GM12878 (cell line): ENCODE measurements around the gene OMD. TPM values are rescaled to one million over a fixed set of nuclear protein-coding genes. Genes with fewer than 3 reads are reported as not detected.

Source experiments
- ATAC-seq: fragments of 200-7000 bp; cut with Tn5 transposase; 3 replicates; pipeline ENCODE4 v1.9.1; 2020; ENCODE audit warnings: mild to moderate bottlenecking, moderate library complexity
- BruUV-seq: library from RNA; stranded (reverse); fragments of 400-500 nt; replicated peaks from 2 replicates; lab custom pipeline; 2021; lab: Mats Ljungman, UMichigan
- CTCF ChIA-PET: fragments of 300-600 bp; sonication (Branson Sonifier 250); formaldehyde crosslinking; extraction: SDS; loops from one replicate; lab custom pipeline; 2021; ENCODE audit warnings: inconsistent platforms; lab: Yijun Ruan, JAX
- POLR2A ChIA-PET: fragments of 350-600 bp; formaldehyde crosslinking; extraction: SDS; loops from one replicate; lab custom pipeline; 2021; ENCODE audit warnings: inconsistent platforms; lab: Charles Lee
- RAD21 ChIA-PET: fragments of 300-600 bp; sonication (Branson Sonifier 250); formaldehyde crosslinking; loops from one replicate; lab custom pipeline; 2023; ENCODE audit warnings: antibody characterized with exemption; ENCODE audit not compliant: unreplicated experiment; lab: Charles Lee
- SMC1A ChIA-PET: fragments of 300-600 bp; sonication (Branson Sonifier 250); formaldehyde crosslinking; loops from one replicate; lab custom pipeline; 2023; ENCODE audit not compliant: unreplicated experiment, uncharacterized antibody; lab: Charles Lee
- DNase-seq: peaks from one replicate; pipeline ENCODE4 v3.0.0-alpha.2; 2011; ENCODE audit warnings: low read depth, low spot score
- FAIRE-seq: peaks from 3 replicates; lab custom pipeline; 2011; peaks lifted over from hg19 to GRCh38; lab: Jason Lieb, UNC
- H2AFZ ChIP-seq: 2 replicates; pipeline ENCODE4 v1.6.0; 2011; ENCODE audit warnings: low read depth, low read length, control low read depth; ENCODE audit not compliant: control insufficient read depth
- H3K27ac ChIP-seq: 2 replicates; pipeline ENCODE4 v1.5.1; 2011; ENCODE audit warnings: control low read depth; ENCODE audit not compliant: control insufficient read depth, insufficient read depth
- H3K27me3 ChIP-seq, 2 experiments: replicated peaks in 1 of 2; 2 replicates each; pipeline versions ENCODE4 v1.6.0 to v1.6.1; 2011; ENCODE audit warnings: low read length in 1 of 2; ENCODE audit not compliant: control insufficient read depth in 2 of 2, insufficient read depth in 2 of 2
- H3K36me3 ChIP-seq, 2 experiments: 2 replicates each; pipeline ENCODE4 v1.5.1; 2011; ENCODE audit warnings: low read length in 1 of 2; ENCODE audit not compliant: control insufficient read depth in 2 of 2, insufficient read depth in 2 of 2
- H3K4me1 ChIP-seq: 2 replicates; pipeline ENCODE4 v1.6.1; 2011; ENCODE audit warnings: mild to moderate bottlenecking, low read length, moderate library complexity, mixed read lengths; ENCODE audit not compliant: control insufficient read depth, insufficient read depth
- H3K4me2 ChIP-seq: 2 replicates; pipeline ENCODE4 v1.6.0; 2011; ENCODE audit warnings: control low read depth; ENCODE audit not compliant: control insufficient read depth, insufficient read depth
- H3K4me3 ChIP-seq: fragments of 200-600 bp; sonication (generic); 2 replicates; pipeline ENCODE4 v1.5.1; 2016
- H3K79me2 ChIP-seq: 2 replicates; pipeline ENCODE4 v1.6.0; 2011; ENCODE audit warnings: low read length; ENCODE audit not compliant: control insufficient read depth, insufficient read depth
- H3K9ac ChIP-seq: 2 replicates; pipeline ENCODE4 v1.8.0; 2011; ENCODE audit warnings: low read length, control low read depth, mixed read lengths; ENCODE audit not compliant: control insufficient read depth, insufficient read depth
- H3K9me3 ChIP-seq: replicated peaks from 3 replicates; pipeline ENCODE4 v1.5.1; 2011; ENCODE audit warnings: mild to moderate bottlenecking, low read length; ENCODE audit not compliant: control insufficient read depth, insufficient read depth
- H4K20me1 ChIP-seq: 2 replicates; pipeline ENCODE4 v1.6.0; 2011; ENCODE audit not compliant: control insufficient read depth, insufficient read depth
- BMI1 ChIP-seq: fragments of 450-650 bp; IDR thresholded peaks from 2 replicates; pipeline ENCODE4 v1.6.1; 2016; ENCODE audit warnings: mild to moderate bottlenecking, moderate library complexity, borderline replicate concordance
- E4F1 ChIP-seq: fragments of 450-650 bp; IDR thresholded peaks from 2 replicates; pipeline ENCODE4 v1.6.1; 2018; ENCODE audit warnings: borderline replicate concordance, mild to moderate bottlenecking; ENCODE audit not compliant: partially characterized antibody
- KDM1A ChIP-seq: fragments of 200-600 bp; sonication (generic); IDR thresholded peaks from 2 replicates; pipeline ENCODE4 v1.6.1; 2016; ENCODE audit warnings: borderline replicate concordance
- MEF2A ChIP-seq: IDR thresholded peaks from 2 replicates; pipeline ENCODE4 v1.6.1; 2011; ENCODE audit warnings: low read depth, mild to moderate bottlenecking, low read length, moderate library complexity; ENCODE audit not compliant: insufficient read depth
- MXI1 ChIP-seq: fragments of 150-350 bp; IDR thresholded peaks from 2 replicates; pipeline ENCODE4 v1.6.1; 2011; ENCODE audit warnings: low read depth, mild to moderate bottlenecking, inconsistent platforms, low read length, improper control_type of control experiment
- PAX8 ChIP-seq: fragments of 450-650 bp; IDR thresholded peaks from 2 replicates; pipeline ENCODE4 v1.6.1; 2017; ENCODE audit warnings: mild to moderate bottlenecking, moderate library complexity
- PKNOX1 ChIP-seq: fragments of 450-650 bp; IDR thresholded peaks from 2 replicates; pipeline ENCODE4 v1.6.1; 2016; ENCODE audit warnings: mild to moderate bottlenecking
- RBBP5 ChIP-seq: fragments of 200-600 bp; sonication (generic); conservative IDR thresholded peaks from 2 replicates; pipeline ENCODE4 v1.6.1; 2016
- REST ChIP-seq: IDR thresholded peaks from 2 replicates; pipeline ENCODE4 v1.6.1; 2012; ENCODE audit warnings: mild to moderate bottlenecking, low read depth, low read length
- YY1 ChIP-seq: IDR thresholded peaks from 2 replicates; pipeline ENCODE4 v1.6.1; 2011; ENCODE audit warnings: low read depth, mild to moderate bottlenecking, low read length
- ZNF274 ChIP-seq: IDR thresholded peaks from one replicate; pipeline ENCODE4 v1.8.0; 2011; ENCODE audit not compliant: insufficient read length, insufficient read depth
- ZNF622 ChIP-seq: fragments of 450-650 bp; IDR thresholded peaks from 2 replicates; pipeline ENCODE4 v1.6.1; 2017; ENCODE audit warnings: mild to moderate bottlenecking, inconsistent platforms
- ZSCAN29 ChIP-seq: fragments of 450-650 bp; IDR thresholded peaks from 2 replicates; pipeline ENCODE4 v1.6.1; 2017; ENCODE audit warnings: mild to moderate bottlenecking, moderate library complexity
- WGBS: methylation state at CpG from one replicate; pipeline ENCODE4 v1.1.6; 2016; ENCODE audit warnings: low lambda C conversion rate; ENCODE audit not compliant: insufficient replicate concordance, insufficient coverage; ENCODE audit errors: missing lambda C conversion rate; 5-methylcytosine and 5-hydroxymethylcytosine counted together
- in situ Hi-C: fragments of 300-500 bp; cut with MboI; formaldehyde crosslinking; loops from 9 replicates; pipeline ENCODE4 v1.14.3; 2018; ENCODE audit warnings: mixed read lengths
- intact Hi-C: fragments of 100-400 bp; cut with micrococcal nuclease; formaldehyde crosslinking; loops from one replicate; pipeline ENCODE4 v1.14.2; 2022; ENCODE audit not compliant: unreplicated experiment
- polyA plus RNA-seq, 11 experiments: library from polyadenylated mRNA; depleted of rRNA in 4 of 11; unstranded in 6 of 11; stranded (reverse) in 5 of 11; fragments of >200 nt; fragmentation: Nextera tagmentation in 4 of 11; fragmentation: Illumina TruSeq in 1 of 11; extraction: Ambion mirVana in 4 of 11; extraction: Trizol in 1 of 11; gene quantifications; 1 replicate in 1 of 11; 2 replicates in 10 of 11; pipeline versions ENCODE4 v1.2.1 to v1.2.3, GENCODE V29; 2011 to 2016; ENCODE audit warnings: inconsistent platforms in 2 of 11, missing spikeins in 2 of 11, low read depth in 1 of 11
- total RNA-seq, 4 experiments: library from RNA; depleted of rRNA in 3 of 4; stranded (reverse); fragments of >200 nt in 3 of 4; fragmentation: Illumina TruSeq in 1 of 4; extraction: Trizol in 1 of 4; gene quantifications; 2 replicates each; pipeline versions ENCODE4 v1.2.1 to v1.2.3, GENCODE V29; 2013 to 2021
- TF ChIP-seq, protein P1 (sequence below): IDR thresholded peaks from 2 replicates; pipeline ENCODE4 v1.6.1; 2011; ENCODE audit warnings: low read depth, mild to moderate bottlenecking, low read length, moderate library complexity, borderline replicate concordance; ENCODE audit errors: extremely low read depth
- TF ChIP-seq, protein P2 (sequence below): fragments of 450-650 bp; IDR thresholded peaks from 2 replicates; pipeline ENCODE4 v1.6.1; 2017; ENCODE audit warnings: antibody characterized with exemption, mild to moderate bottlenecking, moderate library complexity

Gene OMD
- total and polyA plus RNA-seq, 10 of the 15 experiments (the other 5 are each of a cell fraction or from before 2014, with no cell fraction given): 0.08 to 0.70 (median 0.57) TPM; not detected in 7

DNA sequence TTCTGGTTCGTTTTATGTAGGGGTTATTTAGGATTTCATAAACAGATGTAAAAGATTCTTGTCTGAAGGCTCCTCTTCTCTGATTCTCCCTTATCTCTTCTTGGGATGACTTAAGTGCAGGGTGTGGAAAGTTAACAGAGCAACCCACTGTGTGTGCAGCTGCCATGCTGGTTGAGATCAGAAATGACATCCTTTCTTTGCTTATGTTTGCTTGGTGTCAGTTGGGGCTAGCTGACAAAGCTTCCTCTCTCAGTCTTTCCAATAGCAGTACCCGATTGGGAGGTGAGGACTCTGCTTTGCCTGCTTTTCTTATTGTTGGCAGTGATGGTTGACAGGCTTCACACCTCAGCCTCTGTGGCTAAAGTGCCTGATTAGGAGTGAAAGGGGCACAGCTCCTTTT lies 46.4 kb downstream of the OMD start:
- 84% methylated on average over 2 of the region's 2 CpGs for WGBS
- no peak overlapping the region for H3K27ac ChIP-seq
- ChIA-PET RAD21 (no interaction called here), POLR2A (no interaction called here), CTCF (interaction anchor here (0.6 kb wide), 1 partner anchor 11 kb away, joined by 3 read pairs; no protein-coding TSS in a partner anchor), SMC1A (no interaction called here)
- no peak overlapping the region for H2AFZ ChIP-seq
- H3K36me3 ChIP-seq: no peaks in the 10 kb centered on the region; a peak in 1 of 4 replicates
- FAIRE-seq (no peak), ATAC-seq (no peak), DNase-seq (no peak)
- BruUV-seq: no TSS peak
- intact Hi-C loops: no loop called here
- no peaks in the 10 kb centered on the region for H3K4me1 ChIP-seq
- H3K4me3 ChIP-seq: no peak overlapping the region
- H3K27me3 ChIP-seq: no peaks in the 10 kb centered on the region
- H4K20me1 ChIP-seq: no peaks in the 10 kb centered on the region
- no peaks in the 10 kb centered on the region; the same call in 2 of the 3 replicates for H3K9me3 ChIP-seq
- in situ Hi-C loops: no loop called here
- no peak overlapping the region for H3K9ac ChIP-seq
- no peak overlapping the region for H3K4me2 ChIP-seq
- no peaks in the 10 kb centered on the region for H3K79me2 ChIP-seq
- TF ChIP-seq ZNF622 (no peak), MEF2A (no peak), E4F1 (no peak), PAX8 (no peak), PKNOX1 (no peak), YY1 (no peak), KDM1A (no peak), ZSCAN29 (no peak), BMI1 (no peak), MXI1 (no peak), ZNF274 (no peak), REST (no peak), RBBP5 (no peak)
- TF ChIP-seq, protein P1, sequence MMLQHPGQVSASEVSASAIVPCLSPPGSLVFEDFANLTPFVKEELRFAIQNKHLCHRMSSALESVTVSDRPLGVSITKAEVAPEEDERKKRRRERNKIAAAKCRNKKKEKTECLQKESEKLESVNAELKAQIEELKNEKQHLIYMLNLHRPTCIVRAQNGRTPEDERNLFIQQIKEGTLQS: no peak
- TF ChIP-seq, protein P2, sequence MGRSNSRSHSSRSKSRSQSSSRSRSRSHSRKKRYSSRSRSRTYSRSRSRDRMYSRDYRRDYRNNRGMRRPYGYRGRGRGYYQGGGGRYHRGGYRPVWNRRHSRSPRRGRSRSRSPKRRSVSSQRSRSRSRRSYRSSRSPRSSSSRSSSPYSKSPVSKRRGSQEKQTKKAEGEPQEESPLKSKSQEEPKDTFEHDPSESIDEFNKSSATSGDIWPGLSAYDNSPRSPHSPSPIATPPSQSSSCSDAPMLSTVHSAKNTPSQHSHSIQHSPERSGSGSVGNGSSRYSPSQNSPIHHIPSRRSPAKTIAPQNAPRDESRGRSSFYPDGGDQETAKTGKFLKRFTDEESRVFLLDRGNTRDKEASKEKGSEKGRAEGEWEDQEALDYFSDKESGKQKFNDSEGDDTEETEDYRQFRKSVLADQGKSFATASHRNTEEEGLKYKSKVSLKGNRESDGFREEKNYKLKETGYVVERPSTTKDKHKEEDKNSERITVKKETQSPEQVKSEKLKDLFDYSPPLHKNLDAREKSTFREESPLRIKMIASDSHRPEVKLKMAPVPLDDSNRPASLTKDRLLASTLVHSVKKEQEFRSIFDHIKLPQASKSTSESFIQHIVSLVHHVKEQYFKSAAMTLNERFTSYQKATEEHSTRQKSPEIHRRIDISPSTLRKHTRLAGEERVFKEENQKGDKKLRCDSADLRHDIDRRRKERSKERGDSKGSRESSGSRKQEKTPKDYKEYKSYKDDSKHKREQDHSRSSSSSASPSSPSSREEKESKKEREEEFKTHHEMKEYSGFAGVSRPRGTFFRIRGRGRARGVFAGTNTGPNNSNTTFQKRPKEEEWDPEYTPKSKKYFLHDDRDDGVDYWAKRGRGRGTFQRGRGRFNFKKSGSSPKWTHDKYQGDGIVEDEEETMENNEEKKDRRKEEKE: no peak
